ENCODE data around the gene DNAH3. TPM values are rescaled to one million over a fixed set of nuclear protein-coding genes. Genes with fewer than 3 reads are reported as not detected.

The DNAH3 gene
- total and polyA plus RNA-seq, 5 donors from 2014 or later, result 0.05 TPM; not detected in 4

GRCh38 chr16:21166561-21166961 is 15.9 kb upstream of the DNAH3 start:
- no peak overlapping the region for H3K27ac Mint-ChIP-seq
- peaks cover 0 to 4% (median 0%) of the 10 kb centered on the region in 7 donors for H3K9me3 Mint-ChIP-seq
- peaks cover 38% of the 10 kb centered on the region for H3K36me3 Mint-ChIP-seq
- Histone ChIP-seq H3K36me3 (ENCODE audit: control insufficient read depth, insufficient read depth, low read length) (peaks cover 30% of the 10 kb centered on the region), H3K27ac (ENCODE audit: insufficient read depth, low read length, poor library complexity, severe bottlenecking) (no peak overlapping the region), H3K27me3 (ENCODE audit: control insufficient read depth, insufficient read depth, low read length) (no peaks in the 10 kb centered on the region), H3K4me1 (ENCODE audit: control insufficient read depth, insufficient read depth, low read length, poor library complexity, severe bottlenecking) (no peaks in the 10 kb centered on the region), H3K9me3 (ENCODE audit: control insufficient read depth in 2 of 2, low read length in 2 of 2) (no peaks in the 10 kb centered on the region), H3K4me3 (ENCODE audit: low read depth, low read length) (no peak overlapping the region)
- no peaks in the 10 kb centered on the region for H3K27me3 Mint-ChIP-seq
- DNase-seq (no peak), ATAC-seq (ENCODE audit: low read depth in 2 of 2) (no peak)
- peaks cover 14 to 17% (median 15%) of the 10 kb centered on the region in 4 donors for H3K4me1 Mint-ChIP-seq
- H3K4me3 Mint-ChIP-seq, result no peak overlapping the region

GRCh38 chr16:21164521-21165168 is 14.0 kb upstream of the DNAH3 start:
- DNase-seq, result no peak
- Histone ChIP-seq H3K4me3 (ENCODE audit: low read depth, low read length) (no peak overlapping the region), H3K4me1 (ENCODE audit: control insufficient read depth, insufficient read depth, low read length, poor library complexity, severe bottlenecking) (peaks cover 3% of the 10 kb centered on the region), H3K27ac (ENCODE audit: insufficient read depth, low read length, poor library complexity, severe bottlenecking) (no peak overlapping the region), H3K36me3 (ENCODE audit: control insufficient read depth, insufficient read depth, low read length) (peaks cover 20% of the 10 kb centered on the region), H3K27me3 (ENCODE audit: control insufficient read depth, insufficient read depth, low read length) (no peaks in the 10 kb centered on the region), H3K9me3 (ENCODE audit: control insufficient read depth in 2 of 2, low read length in 2 of 2) (no peaks in the 10 kb centered on the region)
- H3K36me3 Mint-ChIP-seq, result peaks cover 38% of the 10 kb centered on the region
- peaks cover 13 to 29% (median 26%) of the 10 kb centered on the region in 4 donors for H3K4me1 Mint-ChIP-seq
- H3K9me3 Mint-ChIP-seq, result peaks cover 0 to 4% (median 0%) of the 10 kb centered on the region in 7 donors
- H3K27ac Mint-ChIP-seq, result peak overlapping the region in 1 of 3 donors; percentile 13
- H3K4me3 Mint-ChIP-seq, result peak overlapping the region in 1 of 4 donors; percentile 43
- no peak for ATAC-seq (ENCODE audit: low read depth in 2 of 2)
- no peaks in the 10 kb centered on the region for H3K27me3 Mint-ChIP-seq

- Mint-ChIP-seq H3K4me3 (peak overlapping the region in 2 of 4 donors; percentile 13 to 37), H3K4me1 (peaks cover 13 to 38% (median 26%) of the 10 kb centered on the region in 4 donors), H3K27ac (peak overlapping the region in 1 of 3 donors; percentile 53), H3K9me3 (peaks cover 0 to 4% (median 0%) of the 10 kb centered on the region in 7 donors), H3K36me3 (peaks cover 38% of the 10 kb centered on the region), H3K27me3 (no peaks in the 10 kb centered on the region)
- no peak for ATAC-seq (ENCODE audit: low read depth in 2 of 2)
- H3K27me3 ChIP-seq (ENCODE audit: control insufficient read depth, insufficient read depth, low read length), result no peaks in the 10 kb centered on the region
- no peaks in the 10 kb centered on the region for H3K9me3 ChIP-seq (ENCODE audit: control insufficient read depth in 2 of 2, low read length in 2 of 2)
- no peak overlapping the region for H3K27ac ChIP-seq (ENCODE audit: insufficient read depth, low read length, poor library complexity, severe bottlenecking)
- DNase-seq, result no peak
- peaks cover 20% of the 10 kb centered on the region for H3K36me3 ChIP-seq (ENCODE audit: control insufficient read depth, insufficient read depth, low read length)
- H3K4me3 ChIP-seq (ENCODE audit: low read depth, low read length), result no peak overlapping the region
- peaks cover 11% of the 10 kb centered on the region for H3K4me1 ChIP-seq (ENCODE audit: control insufficient read depth, insufficient read depth, low read length, poor library complexity, severe bottlenecking)
These were observed 12.9 kb upstream of the DNAH3 start for GRCh38 chr16:21163576-21163975.

GRCh38 chr16:21162661-21163151 is 12.1 kb upstream of the DNAH3 start:
- H3K4me3 ChIP-seq (ENCODE audit: low read depth, low read length), result no peak overlapping the region
- no peaks in the 10 kb centered on the region for H3K9me3 ChIP-seq (ENCODE audit: control insufficient read depth in 2 of 2, low read length in 2 of 2)
- Mint-ChIP-seq H3K27me3 (no peaks in the 10 kb centered on the region), H3K4me3 (no peak overlapping the region), H3K9me3 (peaks cover 0 to 4% (median 0%) of the 10 kb centered on the region in 7 donors), H3K36me3 (peaks cover 38% of the 10 kb centered on the region), H3K4me1 (peaks cover 13 to 45% (median 26%) of the 10 kb centered on the region in 4 donors), H3K27ac (peak overlapping the region in 1 of 3 donors; percentile 53)
- ATAC-seq (ENCODE audit: low read depth in 2 of 2), result no peak
- H3K27me3 ChIP-seq (ENCODE audit: control insufficient read depth, insufficient read depth, low read length), result no peaks in the 10 kb centered on the region
- DNase-seq, result no peak
- H3K4me1 ChIP-seq (ENCODE audit: control insufficient read depth, insufficient read depth, low read length, poor library complexity, severe bottlenecking), result peaks cover 20% of the 10 kb centered on the region
- H3K27ac ChIP-seq (ENCODE audit: insufficient read depth, low read length, poor library complexity, severe bottlenecking), result no peak overlapping the region
- H3K36me3 ChIP-seq (ENCODE audit: control insufficient read depth, insufficient read depth, low read length), result peaks cover 20% of the 10 kb centered on the region

- peaks cover 33% of the 10 kb centered on the region for H3K36me3 Mint-ChIP-seq
- DNase-seq, result no peak
- no peaks in the 10 kb centered on the region for H3K27me3 ChIP-seq (ENCODE audit: control insufficient read depth, insufficient read depth, low read length)
- peaks cover 9 to 49% (median 23%) of the 10 kb centered on the region in 4 donors for H3K4me1 Mint-ChIP-seq
- H3K9me3 Mint-ChIP-seq, result no peaks in the 10 kb centered on the region
- peaks cover 20% of the 10 kb centered on the region for H3K4me1 ChIP-seq (ENCODE audit: control insufficient read depth, insufficient read depth, low read length, poor library complexity, severe bottlenecking)
- no peak overlapping the region for H3K27ac ChIP-seq (ENCODE audit: insufficient read depth, low read length, poor library complexity, severe bottlenecking)
- no peaks in the 10 kb centered on the region for H3K27me3 Mint-ChIP-seq
- H3K27ac Mint-ChIP-seq, result no peak overlapping the region
- H3K36me3 ChIP-seq (ENCODE audit: control insufficient read depth, insufficient read depth, low read length), result peaks cover 10% of the 10 kb centered on the region
- H3K9me3 ChIP-seq (ENCODE audit: control insufficient read depth in 2 of 2, low read length in 2 of 2), result no peaks in the 10 kb centered on the region
- no peak overlapping the region for H3K4me3 ChIP-seq (ENCODE audit: low read depth, low read length)
- H3K4me3 Mint-ChIP-seq, result no peak overlapping the region
- ATAC-seq (ENCODE audit: low read depth in 2 of 2), result no peak
These were observed 10.6 kb upstream of the DNAH3 start for GRCh38 chr16:21161211-21161610.

- Histone ChIP-seq H3K4me3 (ENCODE audit: low read depth, low read length) (no peak overlapping the region), H3K36me3 (ENCODE audit: control insufficient read depth, insufficient read depth, low read length) (peaks cover 7% of the 10 kb centered on the region), H3K27ac (ENCODE audit: insufficient read depth, low read length, poor library complexity, severe bottlenecking) (no peak overlapping the region), H3K27me3 (ENCODE audit: control insufficient read depth, insufficient read depth, low read length) (no peaks in the 10 kb centered on the region), H3K4me1 (ENCODE audit: control insufficient read depth, insufficient read depth, low read length, poor library complexity, severe bottlenecking) (peaks cover 20% of the 10 kb centered on the region), H3K9me3 (ENCODE audit: control insufficient read depth in 2 of 2, low read length in 2 of 2) (no peaks in the 10 kb centered on the region)
- Mint-ChIP-seq H3K9me3 (no peaks in the 10 kb centered on the region), H3K4me3 (peak overlapping the region in 3 of 4 donors; percentile 61 to 94 (median 93)), H3K27ac (no peak overlapping the region), H3K27me3 (no peaks in the 10 kb centered on the region), H3K4me1 (peaks cover 9 to 49% (median 22%) of the 10 kb centered on the region in 4 donors), H3K36me3 (peaks cover 30% of the 10 kb centered on the region)
- ATAC-seq (ENCODE audit: low read depth in 2 of 2) (no peak), DNase-seq (no peak)
These were observed 9.6 kb upstream of the DNAH3 start for GRCh38 chr16:21160276-21160675.

GRCh38 chr16:21159281-21159951 is 8.8 kb upstream of the DNAH3 start:
- Mint-ChIP-seq H3K27me3 (no peaks in the 10 kb centered on the region), H3K27ac (peak overlapping the region; percentile 26 to 88 (median 87))
- H3K27ac ChIP-seq (ENCODE audit: insufficient read depth, low read length, poor library complexity, severe bottlenecking), result peak overlapping the region; percentile 23

More at GRCh38 chr16:21159281-21159951, 8.8 kb upstream of the DNAH3 start:
- peaks cover 9 to 45% (median 20%) of the 10 kb centered on the region in 4 donors for H3K4me1 Mint-ChIP-seq
- Histone ChIP-seq H3K36me3 (ENCODE audit: control insufficient read depth, insufficient read depth, low read length) (peaks cover 4% of the 10 kb centered on the region), H3K4me3 (ENCODE audit: low read depth, low read length) (peak overlapping the region; percentile 77), H3K9me3 (ENCODE audit: control insufficient read depth in 2 of 2, low read length in 2 of 2) (no peaks in the 10 kb centered on the region), H3K27me3 (ENCODE audit: control insufficient read depth, insufficient read depth, low read length) (no peaks in the 10 kb centered on the region), H3K4me1 (ENCODE audit: control insufficient read depth, insufficient read depth, low read length, poor library complexity, severe bottlenecking) (peaks cover 20% of the 10 kb centered on the region)
- peaks cover 23% of the 10 kb centered on the region for H3K36me3 Mint-ChIP-seq
- ATAC-seq (ENCODE audit: low read depth in 2 of 2) (no peak), DNase-seq (peak in 2 of 3 donors; percentile 17 to 19)
- no peaks in the 10 kb centered on the region for H3K9me3 Mint-ChIP-seq
- H3K4me3 Mint-ChIP-seq, result peak overlapping the region; percentile 93 to 96 (median 94)
